HG03521 (cell line): ENCODE results near the gene PEA15.

Experiments
- ATAC-seq: cut with Tn5 transposase; IDR thresholded peaks from one replicate; pipeline ENCODE4 v1.9.1; 2021; ENCODE audit warnings: mild to moderate bottlenecking, moderate library complexity; ENCODE audit not compliant: unreplicated experiment

Gene PEA15

GRCh38 chr1:160178731-160179130 lies 26.5 kb upstream of the PEA15 start:
- no peak for ATAC-seq

GRCh38 chr1:160179336-160179735 lies 25.8 kb upstream of the PEA15 start:
- ATAC-seq = no peak

- no peak for ATAC-seq
These were observed 18.9 kb upstream of the PEA15 start for GRCh38 chr1:160186246-160186645.

- ATAC-seq = no peak
These were observed 18.5 kb upstream of the PEA15 start for GRCh38 chr1:160186729-160187128.

DNA sequence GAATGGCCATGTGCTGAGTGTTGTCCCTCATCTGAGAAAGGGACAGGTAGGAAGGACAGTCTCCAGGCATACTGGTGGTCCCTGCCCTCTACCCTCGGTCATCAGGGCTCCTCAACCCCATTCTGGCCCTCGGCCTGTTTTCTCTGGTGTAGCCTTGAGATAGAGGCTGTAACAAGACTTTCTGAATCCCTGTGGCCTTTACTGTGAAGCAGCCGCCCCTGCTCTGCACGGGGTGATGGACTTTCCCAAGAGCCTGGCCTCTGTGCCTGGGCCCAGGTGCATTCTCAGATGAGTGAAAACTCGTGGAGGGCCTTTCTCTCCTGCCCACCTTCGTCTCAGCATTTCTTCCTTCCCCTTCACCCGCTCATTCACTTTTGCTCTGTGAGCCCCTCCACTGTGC lies 17.8 kb upstream of the PEA15 start:
- ATAC-seq = no peak

- ATAC-seq = no peak
These were observed 16.8 kb upstream of the PEA15 start for GRCh38 chr1:160188341-160188740.

- no peak for ATAC-seq
These were observed 15.2 kb upstream of the PEA15 start, which contains the start of gene CASQ1 for GRCh38 chr1:160189649-160190625. CASQ1 (plus strand) TSS chr1:160190575; CDS start chr1:160190752, 177 bp downstream.

- no peak for ATAC-seq
These were observed 13.4 kb upstream of the PEA15 start for GRCh38 chr1:160191756-160192155.

DNA sequence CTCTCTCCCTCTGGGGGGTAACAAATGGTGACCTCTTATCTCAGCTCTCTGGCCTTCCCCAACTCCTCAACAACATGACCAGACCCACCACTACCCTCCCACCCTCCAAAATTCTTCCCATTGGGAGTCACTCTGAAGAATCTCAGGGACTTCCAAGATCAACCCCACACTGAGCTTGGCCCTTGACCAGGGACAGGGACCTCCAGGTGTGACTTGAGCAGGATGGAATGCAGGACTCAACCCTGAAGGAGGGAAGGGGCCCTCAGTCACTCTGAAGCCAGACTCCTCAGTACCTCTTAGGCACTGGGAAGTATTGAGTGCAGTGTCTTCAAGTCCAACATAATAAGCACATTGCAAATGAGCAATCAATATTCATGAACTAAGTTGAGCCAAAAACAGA lies 12.9 kb upstream of the PEA15 start:
- no peak for ATAC-seq

DNA sequence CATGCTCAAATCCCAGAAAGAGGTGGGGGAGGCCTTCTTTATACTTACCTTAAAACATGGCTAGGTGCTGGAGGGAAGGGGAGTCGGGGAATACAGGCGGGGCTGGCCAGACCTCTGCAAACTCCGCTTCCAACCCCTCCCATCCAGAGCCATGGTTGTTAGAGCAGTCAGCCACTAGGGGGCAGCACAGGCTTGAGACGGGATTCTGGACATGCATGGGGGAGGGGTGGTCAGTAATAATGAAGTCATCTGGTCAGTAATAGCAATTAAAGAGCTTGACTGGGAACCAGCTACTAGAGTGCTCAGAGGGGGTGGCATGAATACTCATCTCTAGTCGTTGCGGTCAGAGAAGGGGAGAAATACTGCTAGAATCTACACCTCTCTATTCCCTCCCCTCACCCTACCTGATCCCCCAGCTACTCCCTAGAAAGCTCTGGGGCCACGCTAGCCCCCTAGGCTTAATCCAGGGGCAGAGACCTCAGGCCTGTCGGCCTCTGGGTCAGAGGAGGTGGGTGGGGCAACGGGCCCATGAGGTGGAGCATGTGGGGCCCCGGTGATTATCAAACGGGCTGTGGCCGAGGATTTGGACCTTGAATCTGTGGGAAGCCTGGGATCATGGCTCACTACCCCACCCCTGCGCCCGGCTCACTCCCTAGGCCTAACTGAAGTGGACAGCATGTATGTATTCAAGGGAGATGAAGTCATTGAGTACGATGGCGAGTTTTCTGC lies 11.9 kb upstream of the PEA15 start:
- ATAC-seq = peak; percentile 64

DNA sequence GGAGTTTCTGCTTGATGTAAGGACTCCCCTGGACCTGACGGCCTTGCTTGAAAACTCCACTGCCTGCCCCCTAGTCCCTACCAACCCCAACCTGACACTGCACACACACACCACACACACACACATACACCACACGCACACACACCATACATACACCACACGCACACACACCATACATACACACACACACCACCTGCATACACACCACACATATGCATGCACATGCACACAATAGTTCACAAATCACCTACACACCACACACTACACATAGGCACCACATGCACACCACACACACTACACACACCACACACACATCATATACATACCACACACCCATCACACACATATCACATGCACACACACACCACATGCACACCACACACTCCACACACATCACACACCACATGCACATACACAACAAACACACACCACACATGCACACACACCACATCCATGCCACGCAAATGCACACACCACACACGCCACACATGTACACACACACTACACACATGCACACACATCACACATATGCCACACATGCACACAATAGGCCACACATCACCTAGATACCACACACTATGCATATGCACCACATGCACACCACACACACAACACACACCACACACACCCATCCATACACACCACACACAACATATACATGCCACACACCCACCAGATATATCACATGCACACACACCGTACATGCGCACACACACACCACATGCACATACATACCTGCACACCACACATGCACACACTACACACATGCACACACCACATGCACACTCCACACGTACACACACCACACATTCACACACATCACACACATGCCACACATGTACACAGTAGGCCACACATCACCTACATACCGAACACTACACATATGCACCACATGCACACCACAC lies 11.1 kb upstream of the PEA15 start:
- no peak for ATAC-seq

DNA sequence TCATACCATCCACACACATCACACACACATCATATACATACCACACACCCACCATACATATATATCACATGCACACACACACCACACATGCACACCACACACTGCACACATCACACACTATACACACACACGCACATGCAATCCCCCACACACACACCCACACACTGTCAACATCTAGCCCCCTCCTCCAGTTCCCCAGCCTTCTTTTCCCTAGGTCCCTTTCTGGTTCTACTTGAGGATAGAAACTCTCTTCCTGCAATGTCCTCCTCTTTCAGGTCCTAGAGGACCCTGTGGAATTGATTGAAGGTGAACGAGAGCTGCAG lies 10.5 kb upstream of the PEA15 start:
- no peak for ATAC-seq

- ATAC-seq = no peak
These were observed 9.0 kb upstream of the PEA15 start for GRCh38 chr1:160196143-160196542.

DNA sequence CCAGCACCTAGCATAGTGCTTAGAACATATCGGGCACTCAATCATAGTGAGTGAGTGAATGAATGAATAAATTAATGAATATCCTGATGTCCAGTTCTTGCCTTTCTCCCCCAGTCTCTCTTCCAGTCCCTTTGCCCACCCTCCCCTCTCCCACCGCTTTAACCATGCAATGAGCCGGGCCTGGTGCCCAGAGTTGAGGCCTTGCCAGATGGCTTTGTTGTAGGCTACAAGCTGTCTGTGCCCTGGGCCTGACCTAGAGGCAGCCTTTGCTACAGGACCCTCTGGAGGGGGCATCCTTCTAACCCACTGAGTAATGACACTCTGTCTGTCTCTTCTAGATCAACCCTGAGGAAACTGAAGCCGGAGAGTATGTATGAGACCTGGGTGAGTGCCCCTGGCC lies 8.0 kb upstream of the PEA15 start:
- ATAC-seq = no peak

GRCh38 chr1:160200786-160201185 lies 4.4 kb upstream of the PEA15 start:
- ATAC-seq = no peak

DNA sequence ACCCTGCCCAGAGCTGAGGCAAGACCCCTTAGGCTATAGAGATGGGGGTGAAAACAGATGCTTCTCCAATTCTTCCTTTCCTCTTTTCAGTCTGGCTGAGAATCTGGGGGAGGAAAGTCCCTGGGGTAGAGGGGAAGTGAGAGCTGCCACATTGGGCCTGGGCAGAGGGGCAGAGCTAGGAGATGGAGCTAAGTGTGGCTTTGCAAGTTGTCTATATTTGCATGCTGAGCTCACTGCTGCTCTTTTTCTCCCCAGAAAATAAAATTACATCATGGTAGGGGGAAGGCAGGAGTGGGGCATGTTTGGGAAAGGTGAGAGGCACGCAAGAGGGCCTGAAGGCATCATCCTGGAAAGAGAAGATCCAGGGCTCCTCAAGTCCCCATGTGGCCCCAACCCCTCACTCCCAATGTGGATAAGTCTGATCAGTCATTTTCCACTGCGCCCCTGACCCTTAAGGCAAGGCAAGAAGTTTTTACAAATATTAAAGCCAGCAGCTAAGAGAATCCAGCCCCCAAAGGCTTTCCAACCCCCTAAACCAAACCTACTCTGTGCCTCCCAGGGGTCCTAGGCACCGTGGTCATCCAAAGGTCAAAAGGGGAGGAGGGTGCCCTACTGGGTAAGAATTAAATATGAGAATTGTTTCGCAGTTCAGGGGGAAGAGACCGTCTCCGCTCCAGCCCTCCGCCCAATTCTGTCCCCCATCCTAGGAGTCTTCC lies 500 bp upstream of the PEA15 start:
- peak; percentile 42 for ATAC-seq

DNA sequence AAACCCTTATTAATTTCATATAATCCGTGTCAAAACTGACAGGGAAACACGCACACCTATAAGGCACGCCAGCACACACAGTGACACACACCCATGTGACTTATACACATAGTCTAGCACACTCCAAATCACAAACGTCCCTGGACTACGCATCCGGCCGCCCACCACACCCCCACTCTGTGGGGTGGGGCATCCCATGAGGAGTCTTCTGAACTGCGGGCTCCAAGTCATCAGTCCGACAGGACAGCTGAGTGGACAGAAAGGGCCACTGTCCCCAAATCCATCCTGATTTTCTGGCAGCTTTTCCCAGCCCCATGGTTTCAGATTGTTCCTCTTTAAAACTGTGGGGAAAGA lies 829 bp downstream of the PEA15 start:
- peak; percentile 29 for ATAC-seq

GRCh38 chr1:160206421-160207117 lies 1.4 kb downstream of the PEA15 start:
- ATAC-seq = no peak

- no peak for ATAC-seq
These were observed 2.0 kb downstream of the PEA15 start for GRCh38 chr1:160207118-160207650.
